GM18520 (cell line): ENCODE measurements around the gene GGT1.
"Not testable (repeated sequence)": the region's sequence is repeated elsewhere in the genome, so short reads cannot be mapped to it uniquely, and the experiment has no call there.

Experiments used
- ATAC-seq: cut with Tn5 transposase; IDR thresholded peaks from one replicate; pipeline ENCODE4 v1.9.1; 2021; ENCODE audit not compliant: unreplicated experiment

GGT1 gene

GRCh38 chr22:24595863-24596262 is 7.1 kb upstream of the GGT1 start:
- no peak for ATAC-seq

DNA sequence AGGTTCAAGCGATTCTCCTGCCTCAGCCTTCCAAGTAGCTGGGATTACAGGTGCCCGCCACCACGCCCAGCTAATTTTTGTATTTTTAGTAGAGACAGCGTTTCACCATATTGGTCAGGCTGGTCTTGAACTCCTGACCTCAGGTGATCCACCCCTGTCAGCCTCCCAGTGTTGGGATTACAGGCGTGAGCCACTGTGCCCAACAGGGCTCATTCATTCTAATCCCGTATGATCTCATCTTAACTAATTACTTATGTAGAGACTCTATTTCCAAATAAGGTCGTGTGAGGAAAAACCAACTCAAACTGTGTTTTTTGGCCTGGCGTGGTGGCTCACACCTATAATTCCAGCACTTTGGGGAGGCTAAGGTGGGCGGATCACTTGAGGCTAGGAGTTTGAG is 5.9 kb upstream of the GGT1 start:
- ATAC-seq: not testable (repeated sequence)

- ATAC-seq: no peak
These were observed 3.5 kb upstream of the GGT1 start for GRCh38 chr22:24599514-24599913.

GRCh38 chr22:24599958-24600715 is 2.9 kb upstream of the GGT1 start:
- not testable (repeated sequence) for ATAC-seq

- ATAC-seq: no peak
These were observed 1.5 kb upstream of the GGT1 start for GRCh38 chr22:24601217-24602104.

DNA sequence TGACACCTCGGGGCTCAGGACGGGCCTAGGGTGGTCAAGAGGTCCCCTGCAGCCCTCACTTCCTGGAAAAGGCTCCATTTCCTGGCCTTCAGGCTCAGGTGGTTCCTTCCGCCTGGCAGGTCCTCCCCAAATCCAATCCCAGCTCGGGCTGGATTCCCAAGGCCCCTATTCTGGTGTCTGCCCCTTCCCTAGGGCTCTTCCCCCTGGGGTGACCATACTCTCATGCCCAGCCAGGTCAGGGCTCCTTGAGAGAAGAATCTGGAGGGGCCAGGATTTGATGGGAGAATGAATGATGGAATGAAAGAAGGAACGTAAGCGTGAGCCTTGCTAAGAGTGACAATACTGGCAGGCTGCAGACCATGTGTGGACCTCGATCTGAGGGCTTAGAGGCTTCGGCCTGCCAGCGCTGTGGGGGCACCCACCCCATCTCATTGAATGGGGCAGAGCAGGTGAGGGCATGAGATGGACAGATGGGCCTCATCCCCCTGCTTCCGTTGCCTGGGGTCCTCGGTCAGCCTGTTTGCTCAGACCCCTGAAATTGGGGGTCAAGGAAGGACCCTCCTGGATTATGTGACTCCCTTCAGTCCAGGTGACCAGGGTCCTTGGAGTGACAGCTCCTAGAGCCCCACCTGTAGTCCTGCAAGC is 766 bp upstream of the GGT1 start:
- not testable (repeated sequence) for ATAC-seq

DNA sequence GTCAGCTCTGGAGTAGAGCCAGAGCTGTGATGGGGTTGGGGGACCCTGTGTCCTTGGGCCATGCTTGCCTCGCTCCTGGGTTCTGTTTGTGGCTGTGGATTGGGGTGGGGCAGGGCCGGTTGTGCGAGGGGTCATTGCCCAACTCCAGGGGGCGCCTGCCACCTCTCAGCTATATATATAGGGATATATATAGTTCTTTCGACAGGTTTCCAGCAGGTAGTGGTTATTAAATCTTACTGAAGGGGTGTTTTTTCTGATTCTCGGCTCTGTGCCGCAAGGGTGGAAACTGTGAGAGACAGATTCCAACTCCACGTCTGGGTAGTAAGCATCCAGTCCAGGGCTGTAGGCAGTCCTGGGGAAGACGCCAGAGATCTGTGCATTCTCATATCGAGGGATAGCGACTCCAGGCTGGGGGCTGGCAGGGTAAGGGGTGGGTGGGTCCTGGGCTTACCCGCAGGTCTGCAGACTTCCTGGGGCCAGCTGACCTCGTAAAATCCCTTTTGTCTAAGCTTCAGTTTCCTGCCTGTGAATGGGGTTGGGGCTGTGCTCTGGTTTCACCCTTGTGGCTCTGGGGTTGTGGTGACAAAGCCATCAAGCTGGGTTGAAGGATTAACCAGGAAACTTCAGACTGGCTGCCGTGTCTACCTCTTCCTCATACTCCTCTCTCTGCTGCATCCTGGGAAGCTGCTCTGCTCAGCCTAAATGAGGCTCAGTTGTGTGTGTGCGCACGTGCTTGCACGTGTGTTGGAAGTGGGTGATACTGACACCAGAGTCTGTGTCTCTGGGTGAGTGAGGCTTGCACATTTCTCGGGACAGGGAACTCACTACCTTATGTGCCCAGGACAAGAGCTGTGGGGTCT is 1.0 kb downstream of the GGT1 start:
- not testable (repeated sequence) for ATAC-seq

DNA sequence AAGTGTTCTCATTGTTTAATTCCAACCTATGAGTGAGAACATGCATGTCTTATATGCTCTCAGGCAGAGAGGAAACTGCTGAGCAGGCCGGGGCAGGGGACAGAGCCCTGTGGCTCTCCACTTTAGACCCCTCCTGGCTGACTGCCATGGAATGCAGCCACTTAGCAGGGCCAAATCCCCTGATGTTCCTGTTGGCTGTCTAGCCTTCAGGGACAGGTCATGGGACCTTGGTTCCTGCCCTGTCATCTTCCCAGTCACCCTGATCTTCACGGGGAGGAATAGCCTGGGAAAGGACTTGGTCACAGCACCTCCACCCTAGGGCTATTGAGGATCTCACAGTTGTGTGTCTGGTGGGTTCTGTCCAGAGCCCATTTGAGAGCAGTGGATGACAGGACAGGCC is 3.3 kb downstream of the GGT1 start:
- not testable (repeated sequence) for ATAC-seq

GRCh38 chr22:24607429-24607983 is 4.5 kb downstream of the GGT1 start:
- not testable (repeated sequence) for ATAC-seq

DNA sequence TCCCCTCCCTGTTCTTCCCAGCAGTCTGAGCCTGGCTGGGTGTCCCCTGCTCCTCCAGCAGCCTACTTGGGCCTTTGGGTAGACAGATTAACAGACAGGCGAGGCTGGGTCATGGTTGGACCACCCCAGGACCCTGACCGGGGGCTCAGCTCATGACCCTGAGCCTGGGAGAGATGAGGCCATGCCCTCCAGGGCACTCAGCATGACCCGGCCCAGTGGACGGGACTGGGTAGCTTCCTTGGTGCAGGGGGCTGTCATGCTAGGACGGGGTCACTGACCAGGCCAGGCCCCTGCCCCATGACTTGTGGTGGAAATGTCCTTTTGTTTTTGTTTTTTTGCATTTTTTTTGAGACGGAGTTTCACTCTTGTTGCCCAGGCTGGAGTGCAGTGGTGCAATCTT is 5.3 kb downstream of the GGT1 start:
- ATAC-seq: not testable (repeated sequence)

- ATAC-seq: not testable (repeated sequence)
These were observed 6.9 kb downstream of the GGT1 start for GRCh38 chr22:24609888-24610287.

GRCh38 chr22:24614794-24615193 is 11.8 kb downstream of the GGT1 start:
- ATAC-seq: not testable (repeated sequence)

DNA sequence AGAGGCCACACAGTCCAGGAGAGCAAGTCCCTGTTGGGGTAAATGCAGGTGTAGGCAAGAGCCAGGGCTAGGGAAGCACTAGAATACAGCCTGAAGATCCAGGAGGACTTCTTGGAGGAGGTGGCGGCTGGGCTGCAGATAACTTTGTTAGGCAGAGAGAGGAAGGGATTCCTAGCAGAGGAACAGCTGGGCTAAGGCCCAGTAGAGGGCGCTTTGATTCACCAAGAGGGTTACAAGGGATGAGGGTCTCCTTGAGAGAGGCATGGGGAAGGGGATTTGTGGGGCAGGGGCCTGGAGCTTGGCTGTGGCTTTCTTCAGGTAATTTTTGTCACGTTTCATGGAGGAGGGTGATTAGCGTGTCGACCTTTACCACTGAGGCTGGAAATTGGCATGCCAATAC is 18.3 kb downstream of the GGT1 start:
- not testable (repeated sequence) for ATAC-seq

DNA sequence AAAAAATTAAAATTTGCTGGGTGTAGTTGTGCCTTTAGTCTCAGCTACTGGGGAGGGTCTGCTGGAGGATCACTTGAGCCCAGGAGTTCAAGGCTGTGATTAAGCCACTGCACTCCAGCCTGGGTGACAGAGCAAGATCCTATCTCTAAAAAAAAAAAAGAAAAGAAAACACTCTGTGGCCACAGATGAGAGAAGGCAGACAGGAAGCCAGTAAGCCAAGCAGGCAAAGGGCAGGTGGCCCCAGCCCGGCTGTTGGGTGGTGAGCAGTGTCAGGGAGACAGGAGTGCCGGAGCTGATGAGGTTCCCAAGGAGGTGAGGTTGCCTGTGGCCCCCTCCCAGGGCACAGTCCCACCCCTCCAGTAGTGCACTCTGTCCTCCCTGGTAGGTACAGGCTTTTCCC is 19.6 kb downstream of the GGT1 start:
- not testable (repeated sequence) for ATAC-seq

DNA sequence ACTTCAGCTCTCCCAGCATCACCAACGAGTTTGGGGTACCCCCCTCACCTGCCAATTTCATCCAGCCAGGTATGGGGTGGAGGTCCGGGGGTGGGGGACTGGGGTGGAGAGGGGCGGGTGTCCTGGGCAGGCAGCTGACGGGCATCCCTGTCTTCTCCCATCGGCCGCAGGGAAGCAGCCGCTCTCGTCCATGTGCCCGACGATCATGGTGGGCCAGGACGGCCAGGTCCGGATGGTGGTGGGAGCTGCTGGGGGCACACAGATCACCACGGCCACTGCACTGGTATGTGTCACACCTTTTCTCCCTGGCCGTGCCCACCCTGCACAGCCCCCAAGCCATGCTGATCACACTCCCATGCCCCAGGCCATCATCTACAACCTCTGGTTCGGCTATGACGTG is 24.9 kb downstream of the GGT1 start:
- not testable (repeated sequence) for ATAC-seq

GRCh38 chr22:24629069-24629468 is 26.1 kb downstream of the GGT1 start:
- ATAC-seq: not testable (repeated sequence)

GRCh38 chr22:24630812-24631427 is 27.9 kb downstream of the GGT1 start:
- ATAC-seq: not testable (repeated sequence)

DNA sequence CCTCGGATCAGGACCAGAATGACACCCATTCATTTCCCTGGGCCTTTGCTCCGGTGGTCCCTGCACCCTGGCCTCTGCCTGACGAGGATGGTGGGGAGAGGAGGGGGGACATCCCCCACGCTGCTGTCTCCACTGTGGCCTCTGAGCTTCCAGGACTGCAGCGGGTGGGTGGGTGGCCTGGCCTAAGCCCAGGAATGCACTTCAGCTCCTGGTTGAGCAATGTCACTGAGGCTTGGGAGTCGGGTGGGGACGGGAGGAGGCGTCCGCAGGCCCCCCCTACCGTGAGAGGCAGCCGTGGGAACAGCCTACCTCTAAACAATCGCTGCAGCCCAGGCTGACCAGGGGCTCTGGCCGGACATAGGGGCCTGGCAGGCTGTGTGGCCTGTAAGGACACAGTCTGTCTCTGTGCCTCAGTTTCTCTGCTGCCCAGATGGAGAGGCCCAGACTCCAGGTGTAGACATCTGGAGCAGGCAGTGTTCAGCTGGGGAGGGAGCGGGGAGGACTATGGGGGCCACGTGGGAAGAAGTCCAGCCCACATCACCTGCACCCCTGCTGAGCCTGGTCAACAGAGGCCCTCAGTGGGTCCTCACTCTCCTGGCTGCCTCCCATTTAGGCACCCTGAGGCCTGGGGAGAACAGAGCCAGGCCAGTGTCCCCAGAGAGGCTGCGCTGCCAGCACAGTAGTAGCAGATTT is 28.6 kb downstream of the GGT1 start:
- not testable (repeated sequence) for ATAC-seq

DNA sequence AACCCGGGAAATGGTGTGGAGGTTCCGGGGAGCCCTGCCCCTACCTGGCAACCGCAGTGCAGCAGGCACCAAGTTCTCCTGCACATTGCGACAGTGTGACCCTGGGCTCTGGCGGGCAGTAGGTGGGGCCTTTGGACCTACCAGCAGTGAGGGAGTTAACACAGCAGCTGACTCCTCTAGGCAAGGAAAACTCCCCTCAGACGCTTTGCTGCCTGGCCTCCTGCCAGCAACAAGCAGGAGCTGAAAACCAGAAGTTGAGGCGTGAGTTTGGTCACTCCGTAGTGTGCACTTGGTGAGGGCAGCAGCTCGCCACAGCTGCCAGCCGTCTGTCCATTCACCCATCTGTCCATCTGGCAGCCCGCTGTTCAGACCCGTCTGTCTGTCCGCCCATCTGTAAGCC is 29.6 kb downstream of the GGT1 start:
- ATAC-seq: not testable (repeated sequence)
